Measurements from ENCODE around the gene ATP13A3.

The ATP13A3 gene

GRCh38 chr3:194466761-194467356, 19.9 kb downstream of the ATP13A3 start:
- Histone ChIP-seq H3K9me3 (ENCODE audit: control insufficient read depth in 2 of 2, low read length in 2 of 2) (no peaks in the 10 kb centered on the region), H3K27me3 (ENCODE audit: control insufficient read depth in 2 of 2, insufficient read depth in 2 of 2, low read length in 2 of 2) (no peaks in the 10 kb centered on the region), H3K27ac (ENCODE audit: low read depth in 2 of 2, low read length in 2 of 2) (no peak overlapping the region), H3K36me3 (ENCODE audit: control insufficient read depth in 2 of 2, insufficient read depth in 2 of 2, low read length in 2 of 2) (peaks cover 0 to 3% of the 10 kb centered on the region in 2 donors), H3K4me3 (ENCODE audit: low read length in 2 of 2) (no peak overlapping the region), H3K4me1 (ENCODE audit: control insufficient read depth in 2 of 2, insufficient read depth in 2 of 2, low read length in 2 of 2) (no peaks in the 10 kb centered on the region), H3K9ac (ENCODE audit: low read depth in 1 of 2, low read length in 2 of 2) (no peak overlapping the region)

GRCh38 chr3:194465920-194466570, 20.8 kb downstream of the ATP13A3 start:
- no peaks in the 10 kb centered on the region for H3K27me3 ChIP-seq (ENCODE audit: control insufficient read depth in 2 of 2, insufficient read depth in 2 of 2, low read length in 2 of 2)
- no peaks in the 10 kb centered on the region for H3K9me3 ChIP-seq (ENCODE audit: control insufficient read depth in 2 of 2, low read length in 2 of 2)
- H3K4me3 ChIP-seq (ENCODE audit: low read length in 2 of 2) = no peak overlapping the region
- no peaks in the 10 kb centered on the region for H3K4me1 ChIP-seq (ENCODE audit: control insufficient read depth in 2 of 2, insufficient read depth in 2 of 2, low read length in 2 of 2)
- H3K9ac ChIP-seq (ENCODE audit: low read depth in 1 of 2, low read length in 2 of 2) = no peak overlapping the region
- no peak overlapping the region for H3K27ac ChIP-seq (ENCODE audit: low read depth in 2 of 2, low read length in 2 of 2)
- H3K36me3 ChIP-seq (ENCODE audit: control insufficient read depth in 2 of 2, insufficient read depth in 2 of 2, low read length in 2 of 2) = peaks cover 0 to 3% of the 10 kb centered on the region in 2 donors

- H3K36me3 ChIP-seq (ENCODE audit: control insufficient read depth in 2 of 2, insufficient read depth in 2 of 2, low read length in 2 of 2) = peaks cover 4 to 8% of the 10 kb centered on the region in 2 donors
- H3K9ac ChIP-seq (ENCODE audit: low read depth in 1 of 2, low read length in 2 of 2) = no peak overlapping the region
- no peak overlapping the region for H3K27ac ChIP-seq (ENCODE audit: low read depth in 2 of 2, low read length in 2 of 2)
- no peaks in the 10 kb centered on the region for H3K27me3 ChIP-seq (ENCODE audit: control insufficient read depth in 2 of 2, insufficient read depth in 2 of 2, low read length in 2 of 2)
- no peaks in the 10 kb centered on the region for H3K4me1 ChIP-seq (ENCODE audit: control insufficient read depth in 2 of 2, insufficient read depth in 2 of 2, low read length in 2 of 2)
- H3K9me3 ChIP-seq (ENCODE audit: control insufficient read depth in 2 of 2, low read length in 2 of 2) = no peaks in the 10 kb centered on the region
- no peak overlapping the region for H3K4me3 ChIP-seq (ENCODE audit: low read length in 2 of 2)
These were observed 21.6 kb downstream of the ATP13A3 start for GRCh38 chr3:194465246-194465645.

GRCh38 chr3:194464692-194465091, 22.1 kb downstream of the ATP13A3 start:
- H3K4me1 ChIP-seq (ENCODE audit: control insufficient read depth in 2 of 2, insufficient read depth in 2 of 2, low read length in 2 of 2) = no peaks in the 10 kb centered on the region

GRCh38 chr3:194462936-194463335, 23.9 kb downstream of the ATP13A3 start:
- Histone ChIP-seq H3K4me1 (ENCODE audit: control insufficient read depth in 2 of 2, insufficient read depth in 2 of 2, low read length in 2 of 2) (no peaks in the 10 kb centered on the region), H3K27me3 (ENCODE audit: control insufficient read depth in 2 of 2, insufficient read depth in 2 of 2, low read length in 2 of 2) (no peaks in the 10 kb centered on the region), H3K36me3 (ENCODE audit: control insufficient read depth in 2 of 2, insufficient read depth in 2 of 2, low read length in 2 of 2) (peaks cover 14 to 17% of the 10 kb centered on the region in 2 donors), H3K4me3 (ENCODE audit: low read length in 2 of 2) (no peak overlapping the region), H3K9me3 (ENCODE audit: control insufficient read depth in 2 of 2, low read length in 2 of 2) (no peaks in the 10 kb centered on the region), H3K9ac (ENCODE audit: low read depth in 1 of 2, low read length in 2 of 2) (no peak overlapping the region), H3K27ac (ENCODE audit: low read depth in 2 of 2, low read length in 2 of 2) (no peak overlapping the region)

More at GRCh38 chr3:194464692-194465091, 22.1 kb downstream of the ATP13A3 start:
- Histone ChIP-seq H3K9me3 (ENCODE audit: control insufficient read depth in 2 of 2, low read length in 2 of 2) (no peaks in the 10 kb centered on the region), H3K4me3 (ENCODE audit: low read length in 2 of 2) (no peak overlapping the region), H3K27me3 (ENCODE audit: control insufficient read depth in 2 of 2, insufficient read depth in 2 of 2, low read length in 2 of 2) (no peaks in the 10 kb centered on the region), H3K27ac (ENCODE audit: low read depth in 2 of 2, low read length in 2 of 2) (no peak overlapping the region), H3K36me3 (ENCODE audit: control insufficient read depth in 2 of 2, insufficient read depth in 2 of 2, low read length in 2 of 2) (peaks cover 9 to 11% of the 10 kb centered on the region in 2 donors), H3K9ac (ENCODE audit: low read depth in 1 of 2, low read length in 2 of 2) (no peak overlapping the region)

GRCh38 chr3:194460566-194460965, 26.2 kb downstream of the ATP13A3 start:
- Histone ChIP-seq H3K27me3 (ENCODE audit: control insufficient read depth in 2 of 2, insufficient read depth in 2 of 2, low read length in 2 of 2) (no peaks in the 10 kb centered on the region), H3K4me1 (ENCODE audit: control insufficient read depth in 2 of 2, insufficient read depth in 2 of 2, low read length in 2 of 2) (no peaks in the 10 kb centered on the region), H3K4me3 (ENCODE audit: low read length in 2 of 2) (no peak overlapping the region), H3K9me3 (ENCODE audit: control insufficient read depth in 2 of 2, low read length in 2 of 2) (no peaks in the 10 kb centered on the region), H3K36me3 (ENCODE audit: control insufficient read depth in 2 of 2, insufficient read depth in 2 of 2, low read length in 2 of 2) (peaks cover 21% of the 10 kb centered on the region in 2 donors), H3K9ac (ENCODE audit: low read depth in 1 of 2, low read length in 2 of 2) (no peak overlapping the region), H3K27ac (ENCODE audit: low read depth in 2 of 2, low read length in 2 of 2) (no peak overlapping the region)

- no peaks in the 10 kb centered on the region for H3K4me1 ChIP-seq (ENCODE audit: control insufficient read depth in 2 of 2, insufficient read depth in 2 of 2, low read length in 2 of 2)
- peaks cover 31 to 35% of the 10 kb centered on the region in 2 donors for H3K36me3 ChIP-seq (ENCODE audit: control insufficient read depth in 2 of 2, insufficient read depth in 2 of 2, low read length in 2 of 2)
- H3K9me3 ChIP-seq (ENCODE audit: control insufficient read depth in 2 of 2, low read length in 2 of 2) = no peaks in the 10 kb centered on the region
- no peak overlapping the region for H3K9ac ChIP-seq (ENCODE audit: low read depth in 1 of 2, low read length in 2 of 2)
- H3K4me3 ChIP-seq (ENCODE audit: low read length in 2 of 2) = no peak overlapping the region
- no peak overlapping the region for H3K27ac ChIP-seq (ENCODE audit: low read depth in 2 of 2, low read length in 2 of 2)
- H3K27me3 ChIP-seq (ENCODE audit: control insufficient read depth in 2 of 2, insufficient read depth in 2 of 2, low read length in 2 of 2) = no peaks in the 10 kb centered on the region
These were observed 28.7 kb downstream of the ATP13A3 start for GRCh38 chr3:194458131-194458530.

- Histone ChIP-seq H3K27ac (ENCODE audit: low read depth in 2 of 2, low read length in 2 of 2) (no peak overlapping the region), H3K9ac (ENCODE audit: low read depth in 1 of 2, low read length in 2 of 2) (no peak overlapping the region), H3K36me3 (ENCODE audit: control insufficient read depth in 2 of 2, insufficient read depth in 2 of 2, low read length in 2 of 2) (peaks cover 33 to 44% of the 10 kb centered on the region in 2 donors), H3K4me3 (ENCODE audit: low read length in 2 of 2) (no peak overlapping the region), H3K4me1 (ENCODE audit: control insufficient read depth in 2 of 2, insufficient read depth in 2 of 2, low read length in 2 of 2) (no peaks in the 10 kb centered on the region), H3K9me3 (ENCODE audit: control insufficient read depth in 2 of 2, low read length in 2 of 2) (no peaks in the 10 kb centered on the region), H3K27me3 (ENCODE audit: control insufficient read depth in 2 of 2, insufficient read depth in 2 of 2, low read length in 2 of 2) (no peaks in the 10 kb centered on the region)
These were observed 31.3 kb downstream of the ATP13A3 start for GRCh38 chr3:194455481-194455880.

- peaks cover 42 to 54% of the 10 kb centered on the region in 2 donors for H3K36me3 ChIP-seq (ENCODE audit: control insufficient read depth in 2 of 2, insufficient read depth in 2 of 2, low read length in 2 of 2)
- no peak overlapping the region for H3K27ac ChIP-seq (ENCODE audit: low read depth in 2 of 2, low read length in 2 of 2)
- H3K4me1 ChIP-seq (ENCODE audit: control insufficient read depth in 2 of 2, insufficient read depth in 2 of 2, low read length in 2 of 2) = peaks cover 0 to 5% of the 10 kb centered on the region in 2 donors
- no peaks in the 10 kb centered on the region for H3K27me3 ChIP-seq (ENCODE audit: control insufficient read depth in 2 of 2, insufficient read depth in 2 of 2, low read length in 2 of 2)
- no peak overlapping the region for H3K4me3 ChIP-seq (ENCODE audit: low read length in 2 of 2)
- no peaks in the 10 kb centered on the region for H3K9me3 ChIP-seq (ENCODE audit: control insufficient read depth in 2 of 2, low read length in 2 of 2)
- no peak overlapping the region for H3K9ac ChIP-seq (ENCODE audit: low read depth in 1 of 2, low read length in 2 of 2)
These were observed 36.5 kb downstream of the ATP13A3 start for GRCh38 chr3:194450341-194450740.

GRCh38 chr3:194449913-194450312, 36.9 kb downstream of the ATP13A3 start:
- no peak overlapping the region for H3K27ac ChIP-seq (ENCODE audit: low read depth in 2 of 2, low read length in 2 of 2)
- no peak overlapping the region for H3K9ac ChIP-seq (ENCODE audit: low read depth in 1 of 2, low read length in 2 of 2)
- H3K27me3 ChIP-seq (ENCODE audit: control insufficient read depth in 2 of 2, insufficient read depth in 2 of 2, low read length in 2 of 2) = no peaks in the 10 kb centered on the region
- H3K4me1 ChIP-seq (ENCODE audit: control insufficient read depth in 2 of 2, insufficient read depth in 2 of 2, low read length in 2 of 2) = peaks cover 0 to 5% of the 10 kb centered on the region in 2 donors
- H3K36me3 ChIP-seq (ENCODE audit: control insufficient read depth in 2 of 2, insufficient read depth in 2 of 2, low read length in 2 of 2) = peaks cover 45 to 54% of the 10 kb centered on the region in 2 donors
- H3K9me3 ChIP-seq (ENCODE audit: control insufficient read depth in 2 of 2, low read length in 2 of 2) = no peaks in the 10 kb centered on the region
- H3K4me3 ChIP-seq (ENCODE audit: low read length in 2 of 2) = no peak overlapping the region

All from mucosa of rectum (tissue), 2 donors.